ENCODE measurements around the gene FBXL2. TPM values are rescaled to one million over a fixed set of nuclear protein-coding genes. Genes with fewer than 3 reads are reported as not detected.
"Not testable (repeated sequence)": the region's sequence is repeated elsewhere in the genome, so short reads cannot be mapped to it uniquely, and the experiment has no call there.

FBXL2 gene
- polyA plus RNA-seq, 2 of the 4 experiments (the other 2 are of a cell fraction), result 6.9 to 15.7 TPM

DNA sequence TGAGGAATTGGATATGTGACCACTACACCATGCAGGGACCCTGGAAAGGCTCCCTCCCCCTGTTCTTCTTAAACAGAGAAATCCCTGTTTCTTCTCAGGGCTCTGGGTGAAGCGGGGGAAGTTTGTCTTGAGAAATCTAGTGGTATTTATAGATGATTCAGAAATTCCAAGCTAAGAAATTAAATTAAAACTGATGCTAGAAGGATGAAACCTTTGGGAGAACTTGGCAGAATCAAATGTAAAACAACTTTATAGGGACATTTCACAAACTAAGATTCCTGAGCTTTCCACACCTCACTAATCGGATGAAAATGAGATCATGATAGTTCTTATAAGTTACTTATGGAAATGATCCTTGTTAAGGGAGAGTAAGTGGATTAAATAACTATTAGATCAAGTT lies 54.2 kb downstream of the FBXL2 start:
- ChIA-PET POLR2A (interaction anchor here (0.6 kb wide), 1 partner anchor 15 kb away, joined by 3 read pairs; no protein-coding TSS in a partner anchor), CTCF (interaction anchor here (0.8 to 1.5 kb wide), 2 partner anchors 15 to 41 kb away, joined by 3 read pairs; no protein-coding TSS in a partner anchor)
- DNase-seq (ENCODE audit: low read depth in 1 of 2, low spot score in 1 of 2) (no peak), FAIRE-seq (no peak), ATAC-seq (no peak)
- Histone ChIP-seq H3K4me1 (no peaks in the 10 kb centered on the region), H3K9me3 (peaks cover 15% of the 10 kb centered on the region), H3K4me3 (no peak overlapping the region), H3K27ac (no peak overlapping the region), H3K4me2 (no peak overlapping the region)
- WGBS (ENCODE audit: missing lambda C conversion rate), result 92% methylated on average over 2 of the region's 2 CpGs
- TF ChIP-seq ESRRA (IDR thresholded peaks at IDR 0.05; ENCODE audit: borderline replicate concordance, low read length), result no peak
- no peak for TF ChIP-seq POLR2A (IDR thresholded peaks at IDR 0.05; ENCODE audit: low read length)
- no peak for TF ChIP-seq NFE2L2 (conservative IDR thresholded peaks at IDR 0.05; ENCODE audit: low read length)
- TF ChIP-seq FOSL2 (IDR thresholded peaks at IDR 0.05), result no peak
- TF ChIP-seq FOSL2 (CRISPR knock-in tag; IDR thresholded peaks at IDR 0.05), result no peak
- TF ChIP-seq, protein P1, sequence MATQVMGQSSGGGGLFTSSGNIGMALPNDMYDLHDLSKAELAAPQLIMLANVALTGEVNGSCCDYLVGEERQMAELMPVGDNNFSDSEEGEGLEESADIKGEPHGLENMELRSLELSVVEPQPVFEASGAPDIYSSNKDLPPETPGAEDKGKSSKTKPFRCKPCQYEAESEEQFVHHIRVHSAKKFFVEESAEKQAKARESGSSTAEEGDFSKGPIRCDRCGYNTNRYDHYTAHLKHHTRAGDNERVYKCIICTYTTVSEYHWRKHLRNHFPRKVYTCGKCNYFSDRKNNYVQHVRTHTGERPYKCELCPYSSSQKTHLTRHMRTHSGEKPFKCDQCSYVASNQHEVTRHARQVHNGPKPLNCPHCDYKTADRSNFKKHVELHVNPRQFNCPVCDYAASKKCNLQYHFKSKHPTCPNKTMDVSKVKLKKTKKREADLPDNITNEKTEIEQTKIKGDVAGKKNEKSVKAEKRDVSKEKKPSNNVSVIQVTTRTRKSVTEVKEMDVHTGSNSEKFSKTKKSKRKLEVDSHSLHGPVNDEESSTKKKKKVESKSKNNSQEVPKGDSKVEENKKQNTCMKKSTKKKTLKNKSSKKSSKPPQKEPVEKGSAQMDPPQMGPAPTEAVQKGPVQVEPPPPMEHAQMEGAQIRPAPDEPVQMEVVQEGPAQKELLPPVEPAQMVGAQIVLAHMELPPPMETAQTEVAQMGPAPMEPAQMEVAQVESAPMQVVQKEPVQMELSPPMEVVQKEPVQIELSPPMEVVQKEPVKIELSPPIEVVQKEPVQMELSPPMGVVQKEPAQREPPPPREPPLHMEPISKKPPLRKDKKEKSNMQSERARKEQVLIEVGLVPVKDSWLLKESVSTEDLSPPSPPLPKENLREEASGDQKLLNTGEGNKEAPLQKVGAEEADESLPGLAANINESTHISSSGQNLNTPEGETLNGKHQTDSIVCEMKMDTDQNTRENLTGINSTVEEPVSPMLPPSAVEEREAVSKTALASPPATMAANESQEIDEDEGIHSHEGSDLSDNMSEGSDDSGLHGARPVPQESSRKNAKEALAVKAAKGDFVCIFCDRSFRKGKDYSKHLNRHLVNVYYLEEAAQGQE (IDR thresholded peaks at IDR 0.05), result no peak
- TF ChIP-seq EHMT2 (IDR thresholded peaks at IDR 0.05; ENCODE audit: low read depth), result no peak
- TF ChIP-seq HDAC2 (IDR thresholded peaks at IDR 0.05), result no peak
- TF ChIP-seq BHLHE40 (IDR thresholded peaks at IDR 0.05; ENCODE audit: low read depth, low read length), result no peak
- TF ChIP-seq JUNB (IDR thresholded peaks at IDR 0.05), result no peak
- TF ChIP-seq CBX2 (IDR thresholded peaks at IDR 0.05; ENCODE audit: borderline replicate concordance, low read depth), result no peak
- TF ChIP-seq ZSCAN20 (CRISPR knock-in tag; IDR thresholded peaks at IDR 0.05), result no peak
- no peak for TF ChIP-seq RCOR1 (IDR thresholded peaks at IDR 0.05; ENCODE audit: low read depth, low read length)
- TF ChIP-seq KDM1A (IDR thresholded peaks at IDR 0.05; ENCODE audit: low read depth), result no peak
- no peak for TF ChIP-seq ZFP36 (IDR thresholded peaks at IDR 0.05; ENCODE audit: borderline replicate concordance, partially characterized antibody)
- TF ChIP-seq, protein P2, sequence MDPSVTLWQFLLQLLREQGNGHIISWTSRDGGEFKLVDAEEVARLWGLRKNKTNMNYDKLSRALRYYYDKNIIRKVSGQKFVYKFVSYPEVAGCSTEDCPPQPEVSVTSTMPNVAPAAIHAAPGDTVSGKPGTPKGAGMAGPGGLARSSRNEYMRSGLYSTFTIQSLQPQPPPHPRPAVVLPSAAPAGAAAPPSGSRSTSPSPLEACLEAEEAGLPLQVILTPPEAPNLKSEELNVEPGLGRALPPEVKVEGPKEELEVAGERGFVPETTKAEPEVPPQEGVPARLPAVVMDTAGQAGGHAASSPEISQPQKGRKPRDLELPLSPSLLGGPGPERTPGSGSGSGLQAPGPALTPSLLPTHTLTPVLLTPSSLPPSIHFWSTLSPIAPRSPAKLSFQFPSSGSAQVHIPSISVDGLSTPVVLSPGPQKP (IDR thresholded peaks at IDR 0.05; ENCODE audit: low read depth, low read length), result no peak
- no peak for TF ChIP-seq CHD4 (IDR thresholded peaks at IDR 0.05; ENCODE audit: borderline replicate concordance)

DNA sequence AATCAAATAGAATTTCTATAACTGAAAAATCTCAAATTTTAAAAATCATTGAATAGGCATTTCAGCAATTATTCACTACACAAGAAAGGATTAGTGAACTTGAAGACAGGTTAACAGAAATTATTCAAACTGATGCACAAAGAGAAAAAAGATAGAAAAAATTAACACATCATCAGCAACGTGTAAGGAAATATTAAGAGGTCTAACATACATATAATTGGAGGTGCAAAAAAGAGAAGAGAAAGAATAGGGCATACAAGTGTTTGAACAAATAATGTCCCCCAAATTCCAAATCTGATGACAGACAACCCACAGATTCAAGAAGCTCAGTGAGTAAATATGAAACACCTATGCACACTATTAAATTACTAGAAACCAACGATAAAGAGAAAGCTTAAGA lies 57.1 kb downstream of the FBXL2 start:
- ChIA-PET POLR2A (no interaction called here), CTCF (interaction anchor here (1.0 kb wide), 1 partner anchor 38 kb away, joined by 4 read pairs; no protein-coding TSS in a partner anchor)
- Histone ChIP-seq H3K9me3 (peaks cover 15% of the 10 kb centered on the region), H3K27ac (no peak overlapping the region), H3K4me2 (no peak overlapping the region), H3K4me1 (no peaks in the 10 kb centered on the region), H3K4me3 (no peak overlapping the region)
- ATAC-seq, result no peak
- WGBS (ENCODE audit: missing lambda C conversion rate), result 90% methylated on average over 2 of the region's 2 CpGs
- DNase-seq (ENCODE audit: low read depth in 1 of 2, low spot score in 1 of 2), result no peak
- TF ChIP-seq GATA3 (IDR thresholded peaks at IDR 0.05; ENCODE audit: borderline replicate concordance), result no peak
- no peak for TF ChIP-seq NFE2L2 (conservative IDR thresholded peaks at IDR 0.05; ENCODE audit: low read length)
- no peak for TF ChIP-seq CBX8 (IDR thresholded peaks at IDR 0.05)
- no peak for TF ChIP-seq ZFP36 (IDR thresholded peaks at IDR 0.05; ENCODE audit: borderline replicate concordance, partially characterized antibody)
- TF ChIP-seq HOXA7 (CRISPR knock-in tag; IDR thresholded peaks at IDR 0.05), result no peak
- no peak for TF ChIP-seq EHF (CRISPR knock-in tag; IDR thresholded peaks at IDR 0.05)
- no peak for TF ChIP-seq NR3C1 (IDR thresholded peaks at IDR 0.05)
- TF ChIP-seq, protein P3, sequence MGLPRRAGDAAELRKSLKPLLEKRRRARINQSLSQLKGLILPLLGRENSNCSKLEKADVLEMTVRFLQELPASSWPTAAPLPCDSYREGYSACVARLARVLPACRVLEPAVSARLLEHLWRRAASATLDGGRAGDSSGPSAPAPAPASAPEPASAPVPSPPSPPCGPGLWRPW (IDR thresholded peaks at IDR 0.05), result no peak
- TF ChIP-seq CHD2 (IDR thresholded peaks at IDR 0.05; ENCODE audit: low read length, partially characterized antibody), result no peak
- TF ChIP-seq RNF2 (IDR thresholded peaks at IDR 0.05; ENCODE audit: borderline replicate concordance, low read depth), result no peak
- TF ChIP-seq, protein P4, sequence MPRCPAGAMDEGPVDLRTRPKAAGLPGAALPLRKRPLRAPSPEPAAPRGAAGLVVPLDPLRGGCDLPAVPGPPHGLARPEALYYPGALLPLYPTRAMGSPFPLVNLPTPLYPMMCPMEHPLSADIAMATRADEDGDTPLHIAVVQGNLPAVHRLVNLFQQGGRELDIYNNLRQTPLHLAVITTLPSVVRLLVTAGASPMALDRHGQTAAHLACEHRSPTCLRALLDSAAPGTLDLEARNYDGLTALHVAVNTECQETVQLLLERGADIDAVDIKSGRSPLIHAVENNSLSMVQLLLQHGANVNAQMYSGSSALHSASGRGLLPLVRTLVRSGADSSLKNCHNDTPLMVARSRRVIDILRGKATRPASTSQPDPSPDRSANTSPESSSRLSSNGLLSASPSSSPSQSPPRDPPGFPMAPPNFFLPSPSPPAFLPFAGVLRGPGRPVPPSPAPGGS (IDR thresholded peaks at IDR 0.05), result no peak
- no peak for TF ChIP-seq JUNB (IDR thresholded peaks at IDR 0.05)
- no peak for TF ChIP-seq POLR2AphosphoS2 (conservative IDR thresholded peaks at IDR 0.05; ENCODE audit: low read length)
- TF ChIP-seq FOSL2 (IDR thresholded peaks at IDR 0.05), result no peak
- TF ChIP-seq FOSL2 (CRISPR knock-in tag; IDR thresholded peaks at IDR 0.05), result no peak
- TF ChIP-seq MAFK (IDR thresholded peaks at IDR 0.05; ENCODE audit: partially characterized antibody), result no peak
- TF ChIP-seq CHD4 (IDR thresholded peaks at IDR 0.05; ENCODE audit: borderline replicate concordance), result no peak
- no peak for TF ChIP-seq HEYL (CRISPR knock-in tag; IDR thresholded peaks at IDR 0.05)
- FAIRE-seq, result no peak

DNA sequence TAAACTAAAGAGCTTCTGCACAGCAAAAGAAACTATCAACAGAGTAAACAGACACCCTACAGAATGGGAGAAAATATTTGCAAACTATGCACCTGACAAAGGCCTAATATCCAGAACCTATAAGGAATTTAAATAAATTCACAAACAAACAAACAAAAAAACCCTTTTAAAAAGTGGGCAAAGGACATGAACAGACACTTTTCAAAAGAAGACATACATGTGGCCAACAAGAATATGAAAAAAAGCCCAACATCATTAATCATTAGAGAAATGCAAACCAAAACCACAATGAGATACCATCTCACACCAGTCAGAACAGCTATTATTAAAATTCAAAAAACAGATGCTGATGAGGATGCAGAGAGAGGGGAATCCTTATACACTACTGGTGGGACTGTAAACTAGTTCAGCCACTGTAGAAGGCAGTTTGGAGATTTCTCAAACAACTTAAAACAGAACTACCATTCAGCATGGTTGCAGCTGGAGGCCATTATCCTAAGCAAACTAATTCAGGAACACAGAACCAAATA lies 61.8 kb downstream of the FBXL2 start:
- H3K9me3 ChIP-seq; DNase-seq (ENCODE audit: low read depth in 1 of 2, low spot score in 1 of 2); FAIRE-seq; ATAC-seq; H3K4me3 ChIP-seq; H3K4me1 ChIP-seq; H3K4me2 ChIP-seq; H3K27ac ChIP-seq; POLR2A ChIA-PET: not testable (repeated sequence)
- CTCF ChIA-PET, result interaction anchor here (0.6 to 1.7 kb wide), 2 partner anchors 34 to 207 kb away, joined by 3 to 6 read pairs; no protein-coding TSS in a partner anchor
